Right lobe of liver (tissue), 6 donors: ENCODE measurements around the gene BORCS8. TPM values are rescaled to one million over a fixed set of nuclear protein-coding genes. Genes with fewer than 3 reads are reported as not detected.

Source experiments
- ATAC-seq, 4 donors: fragments of 200-7000 bp; cut with Tn5 transposase; one replicate each; pipeline ENCODE4 v1.9.1; 2020; ENCODE audit warnings: mild to moderate bottlenecking in 4 of 4, moderate library complexity in 4 of 4
- DNase-seq, 3 donors: peaks; one replicate each; pipeline ENCODE4 v3.0.0-alpha.2; 2020
- H3K27ac ChIP-seq, 3 donors: fragments of 200-600 bp; one replicate each; pipeline ENCODE4 v1.8.0; 2022
- H3K27me3 ChIP-seq, 2 donors: fragments of 200-600 bp; one replicate each; pipeline ENCODE4 v1.8.0; 2022
- H3K36me3 ChIP-seq, 4 donors: fragments of 200-600 bp; sonication (generic) in 1 of 4; one replicate each; pipeline versions ENCODE4 v1.5.1 to v1.8.0; 2017 to 2022; ENCODE audit warnings: control low read depth in 1 of 4
- H3K4me1 ChIP-seq, 4 donors: fragments of 200-600 bp; sonication (generic) in 1 of 4; one replicate each; pipeline versions ENCODE4 v1.5.1 to v1.8.0; 2017 to 2022; ENCODE audit warnings: control low read depth in 1 of 4
- H3K4me3 ChIP-seq, 3 donors: fragments of 200-600 bp; one replicate each; pipeline ENCODE4 v1.8.0; 2022
- H3K9me3 ChIP-seq, 4 donors: fragments of 200-600 bp; sonication (generic) in 1 of 4; one replicate each; pipeline versions ENCODE4 v1.5.1 to v1.8.0; 2017 to 2022; ENCODE audit warnings: control low read depth in 1 of 4
- CTCF ChIP-seq, 4 donors: fragments of 200-600 bp in 3 of 4; fragments of 450-650 bp in 1 of 4; IDR thresholded peaks; one replicate each; pipeline versions ENCODE4 v1.5.1 to v1.8.0; 2016 to 2022; ENCODE audit warnings: antibody characterized with exemption in 4 of 4, mild to moderate bottlenecking in 2 of 4
- POLR2A ChIP-seq: fragments of 450-650 bp; IDR thresholded peaks from one replicate; pipeline ENCODE4 v1.6.1; 2017; ENCODE audit warnings: antibody characterized with exemption, mild to moderate bottlenecking
- WGBS: methylation state at CpG from one replicate; pipeline ENCODE4 v1.1.6; 2018; ENCODE audit warnings: low coverage, low lambda C conversion rate; ENCODE audit not compliant: insufficient coverage; ENCODE audit errors: missing lambda C conversion rate; 5-methylcytosine and 5-hydroxymethylcytosine counted together
- intact Hi-C, 2 donors: fragments of 100-400 bp; cut with DNase I; formaldehyde crosslinking; loops; one replicate each; pipeline versions ENCODE4 v1.11.2 to v1.14.1; 2022
- long read RNA-seq: library from polyadenylated mRNA; unstranded; transcript quantifications from one replicate; pipeline ENCODE4 v2.0.0, GENCODE V29; 2019
- total RNA-seq, 6 experiments: library from RNA; depleted of rRNA in 2 of 6; stranded (reverse); fragments of >200 nt in 2 of 6; fragmentation: NEBNext Ultra II Directional in 3 of 6; extraction: Animal tissue kit (Norgen Biotek cat#: 25700) in 3 of 6; gene quantifications; one replicate each; pipeline versions ENCODE4 v1.1.0 to v1.2.4, GENCODE V29; 2016 to 2023
- donor health status: DM: no; HTN: yes; CAD: no.
- donor health status: DM: no; HTN: no; CAD: no.
- donor health status: DM: no; HTN: no; CAD: no.
- donor health status: DM: no; HTN: yes; CAD: no.
- donor health status: DM: no; HTN: yes; CAD: no.

BORCS8 gene
- total RNA-seq: 10 to 100 TPM in 3 of 6 experiments, 1 to 10 TPM in 3; 6.0 to 12.2 (median 9.8) TPM
- long read RNA-seq, partial matches to known transcripts: 0 of 3 reads
- long read RNA-seq, other reads (novel, unspliced or antisense): 0 of 3 reads

- DNase-seq (peak; percentile 99), ATAC-seq (peak; percentile 93 to 97 (median 95))
- H3K4me3 ChIP-seq: peak within 1 kb of the TSS; percentile 74 to 99 (median 99)
- no peaks in the 10 kb centered on the region for H3K27me3 ChIP-seq
- TF ChIP-seq POLR2A: peak; percentile 61
- no peak for TF ChIP-seq CTCF (IDR thresholded peaks at IDR 0.05)
- no peaks in the 10 kb centered on the region for H3K9me3 ChIP-seq
- intact Hi-C loops: loop anchor here in 1 of 2 donors (10.0 kb wide), 1 partner anchor 303 kb away; no protein-coding TSS in a partner anchor
- peak within 1 kb of the TSS; percentile 99 to 100 (median 99) for H3K27ac ChIP-seq
- peaks cover 0 to 13% (median 8%) of the 10 kb centered on the region in 4 donors for H3K4me1 ChIP-seq
- H3K36me3 ChIP-seq: no peaks in the 10 kb centered on the region
- WGBS: 0% methylated on average over 17 of the region's 53 CpGs
These were observed at the start of gene BORCS8, which contains the start of gene RFXANK for GRCh38 chr19:19192078-19192882. Gene BORCS8, minus strand, starts transcription at chr19:19192152. Its CDS starts 35 bp downstream, at chr19:19192117. Gene RFXANK, plus strand, starts transcription at chr19:19192258. Its CDS starts 1,689 bp downstream, at chr19:19193947.

GRCh38 chr19:19240476-19240875 lies 48.5 kb upstream of the BORCS8 start:
- Histone ChIP-seq H3K36me3 (no peaks in the 10 kb centered on the region), H3K4me1 (no peaks in the 10 kb centered on the region), H3K4me3 (no peak overlapping the region), H3K27me3 (no peaks in the 10 kb centered on the region), H3K27ac (no peak overlapping the region), H3K9me3 (no peaks in the 10 kb centered on the region)
- TF ChIP-seq POLR2A: no peak
- no peak for TF ChIP-seq CTCF (IDR thresholded peaks at IDR 0.05)
- no peak for ATAC-seq
- DNase-seq: no peak
- 74% methylated on average over 7 of the region's 9 CpGs for WGBS
- intact Hi-C loops: no loop called here

- Histone ChIP-seq H3K27me3 (no peaks in the 10 kb centered on the region), H3K4me3 (no peak overlapping the region), H3K9me3 (no peaks in the 10 kb centered on the region), H3K4me1 (no peaks in the 10 kb centered on the region), H3K36me3 (no peaks in the 10 kb centered on the region), H3K27ac (no peak overlapping the region)
- DNase-seq (no peak), ATAC-seq (no peak)
- intact Hi-C loops: no loop called here
- no peak for TF ChIP-seq POLR2A
- TF ChIP-seq CTCF (IDR thresholded peaks at IDR 0.05): no peak
These were observed 47.7 kb upstream of the BORCS8 start for GRCh38 chr19:19239675-19240074.

GRCh38 chr19:19238126-19238894 lies 46.4 kb upstream of the BORCS8 start:
- intact Hi-C loops: no loop called here
- H3K36me3 ChIP-seq: no peaks in the 10 kb centered on the region
- H3K9me3 ChIP-seq: peaks cover 0 to 3% (median 0%) of the 10 kb centered on the region in 4 donors
- H3K27me3 ChIP-seq: no peaks in the 10 kb centered on the region
- WGBS: 83% methylated on average over 2 of the region's 18 CpGs
- DNase-seq: no peak
- ATAC-seq: peak in 1 of 4 donors; percentile 30
- no peak overlapping the region for H3K4me3 ChIP-seq
- no peak overlapping the region for H3K27ac ChIP-seq
- TF ChIP-seq CTCF (IDR thresholded peaks at IDR 0.05): no peak
- TF ChIP-seq POLR2A: no peak
- H3K4me1 ChIP-seq: no peaks in the 10 kb centered on the region
